Memory B cell (primary cell): ENCODE data around the gene CENPP.

Source experiments
- ATAC-seq: fragments of 150-1000 bp; cut with Tn5 transposase; 2 replicates; pipeline ENCODE4 v1.10.0; 2021; ENCODE audit warnings: low read depth, mild to moderate bottlenecking, moderate library complexity
- DNase-seq, 2 donors: peaks; one replicate each; pipeline ENCODE4 v3.0.0; 2022; ENCODE audit warnings: low spot score in 2 of 2
- H3K27ac Mint-ChIP-seq: one replicate; pipeline ENCODE4 v1.8.0; 2022; ENCODE audit warnings: mild to moderate bottlenecking, moderate library complexity, mixed read lengths
- H3K27me3 Mint-ChIP-seq: one replicate; pipeline ENCODE4 v1.8.0; 2022; ENCODE audit warnings: mixed read lengths
- H3K36me3 Mint-ChIP-seq: one replicate; pipeline ENCODE4 v1.8.0; 2022; ENCODE audit warnings: mild to moderate bottlenecking, mixed read lengths
- H3K4me1 Mint-ChIP-seq: one replicate; pipeline ENCODE4 v1.8.0; 2022; ENCODE audit warnings: mixed read lengths
- H3K4me3 Mint-ChIP-seq: one replicate; pipeline ENCODE4 v1.8.0; 2022; ENCODE audit warnings: mild to moderate bottlenecking, moderate library complexity, mixed read lengths
- H3K9me3 Mint-ChIP-seq: one replicate; pipeline ENCODE4 v1.8.0; 2022; ENCODE audit warnings: mixed read lengths

CENPP gene

DNA sequence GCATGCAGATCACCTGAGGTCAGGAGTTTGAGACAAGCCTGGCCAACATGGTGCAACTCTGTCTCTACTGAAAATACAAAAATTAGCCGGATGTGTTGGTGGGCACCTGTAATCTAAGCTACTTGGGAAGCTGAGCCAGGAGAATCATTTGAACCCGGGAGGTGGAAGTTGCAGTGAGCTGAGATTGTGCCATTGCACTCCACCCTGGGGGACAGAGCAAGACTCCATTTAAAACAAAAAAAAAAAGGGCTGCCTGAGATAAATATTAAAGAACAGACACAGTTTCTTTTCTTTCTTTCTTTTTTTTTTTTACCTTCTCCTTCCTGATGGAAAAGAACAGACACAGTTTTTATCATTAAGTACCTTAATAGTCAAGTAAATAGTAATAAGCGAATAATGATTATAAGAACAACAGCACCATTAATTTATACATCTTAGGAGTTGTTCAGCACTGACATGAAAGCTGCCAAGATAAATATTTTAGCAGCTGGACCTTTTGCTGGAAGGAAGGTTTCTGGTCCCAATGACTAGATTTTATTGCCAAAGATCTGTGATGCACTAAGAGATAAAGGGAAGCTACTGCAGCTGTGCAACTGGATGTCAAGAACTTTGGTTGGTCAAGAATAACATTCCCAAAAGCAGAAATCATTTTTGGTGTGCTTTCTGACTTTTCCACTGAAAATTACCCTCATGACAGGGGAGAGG, 7.0 kb downstream of the CENPP start:
- Mint-ChIP-seq H3K27me3 (no peaks in the 10 kb centered on the region), H3K36me3 (peaks cover 4% of the 10 kb centered on the region), H3K9me3 (no peaks in the 10 kb centered on the region), H3K4me3 (no peak overlapping the region), H3K27ac (no peak overlapping the region), H3K4me1 (no peaks in the 10 kb centered on the region)
- DNase-seq (no peak), ATAC-seq (no peak)

DNA sequence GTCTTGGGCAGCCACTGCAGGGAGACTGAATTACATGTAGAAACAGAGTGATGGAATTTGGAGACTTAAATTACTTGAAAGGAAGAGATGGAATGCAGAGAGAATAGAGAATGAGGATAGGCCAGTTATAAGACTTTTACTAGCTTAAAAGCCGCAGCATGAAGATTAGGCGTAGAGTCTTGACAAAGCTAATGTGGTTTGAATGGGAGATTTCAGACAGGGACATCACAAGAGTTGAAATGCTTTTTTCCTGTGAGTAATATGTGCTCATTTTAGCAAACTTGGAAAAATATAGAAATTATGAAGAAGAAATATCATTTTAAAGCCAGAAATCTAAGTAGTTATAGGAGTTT, 7.5 kb downstream of the CENPP start:
- Mint-ChIP-seq H3K9me3 (no peaks in the 10 kb centered on the region), H3K27me3 (no peaks in the 10 kb centered on the region), H3K27ac (no peak overlapping the region), H3K4me3 (no peak overlapping the region), H3K4me1 (no peaks in the 10 kb centered on the region), H3K36me3 (peaks cover 4% of the 10 kb centered on the region)
- ATAC-seq = no peak
- no peak for DNase-seq

DNA sequence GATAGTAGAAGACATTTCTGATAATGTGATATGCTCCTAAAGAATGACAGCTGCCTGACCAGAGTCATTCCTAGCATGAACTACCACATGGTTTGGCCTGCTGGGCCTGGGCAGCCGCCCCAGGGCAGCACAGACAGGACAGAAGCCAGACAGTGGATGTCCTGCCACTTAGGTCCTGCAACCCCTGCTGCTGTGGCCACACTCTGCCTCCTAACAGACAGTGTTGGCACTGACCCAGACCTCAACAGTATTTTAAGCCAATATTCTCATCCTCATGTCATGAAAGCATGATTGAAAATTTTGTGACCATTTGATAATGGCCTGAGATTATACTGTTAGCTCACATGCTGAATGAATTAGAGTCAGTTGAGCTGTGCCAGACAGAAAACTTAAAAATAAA, 15.8 kb downstream of the CENPP start:
- no peaks in the 10 kb centered on the region for H3K27me3 Mint-ChIP-seq
- H3K9me3 Mint-ChIP-seq = peaks cover 7% of the 10 kb centered on the region
- DNase-seq = no peak
- no peak overlapping the region for H3K4me3 Mint-ChIP-seq
- ATAC-seq = no peak
- peaks cover 9% of the 10 kb centered on the region for H3K36me3 Mint-ChIP-seq
- no peaks in the 10 kb centered on the region for H3K4me1 Mint-ChIP-seq
- no peak overlapping the region for H3K27ac Mint-ChIP-seq

DNA sequence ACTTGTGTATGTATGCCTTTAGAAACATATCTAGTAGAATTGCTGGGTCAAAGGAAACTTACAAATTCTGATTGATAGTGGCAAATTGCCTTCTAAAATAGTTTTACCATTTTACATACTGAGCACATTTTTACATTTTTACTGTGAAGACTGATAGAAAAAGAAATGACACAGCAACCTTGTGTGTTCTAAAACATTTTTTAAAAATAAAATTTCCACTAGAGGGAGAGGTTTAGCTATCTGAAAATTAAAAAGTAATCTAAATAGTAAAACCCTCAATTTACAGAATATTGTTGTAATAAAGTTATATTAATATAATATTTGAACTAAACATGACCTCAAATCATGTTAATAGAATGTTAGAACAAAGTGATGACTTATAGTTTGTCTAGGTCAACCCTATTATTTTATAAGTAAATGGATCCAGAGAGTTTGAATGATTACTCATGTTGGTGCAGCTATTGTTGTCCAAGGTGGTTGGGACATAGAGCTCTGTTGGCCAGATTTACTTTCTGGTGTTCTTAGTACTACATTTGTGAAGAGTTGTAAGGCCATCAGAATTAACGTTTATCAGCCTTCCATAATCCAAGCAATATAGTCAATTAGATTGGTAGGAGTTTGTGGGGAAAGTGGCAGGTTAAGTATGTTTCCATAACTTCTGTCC, 17.2 kb downstream of the CENPP start:
- no peak overlapping the region for H3K4me3 Mint-ChIP-seq
- ATAC-seq = no peak
- H3K9me3 Mint-ChIP-seq = peaks cover 7% of the 10 kb centered on the region
- no peak overlapping the region for H3K27ac Mint-ChIP-seq
- DNase-seq = no peak
- H3K27me3 Mint-ChIP-seq = no peaks in the 10 kb centered on the region
- H3K36me3 Mint-ChIP-seq = peaks cover 9% of the 10 kb centered on the region
- no peaks in the 10 kb centered on the region for H3K4me1 Mint-ChIP-seq

- Mint-ChIP-seq H3K27me3 (no peaks in the 10 kb centered on the region), H3K4me1 (no peaks in the 10 kb centered on the region), H3K4me3 (no peak overlapping the region), H3K9me3 (peaks cover 5% of the 10 kb centered on the region), H3K36me3 (peaks cover 8% of the 10 kb centered on the region), H3K27ac (no peak overlapping the region)
- DNase-seq (no peak), ATAC-seq (no peak)
Observed at GRCh38 chr9:92345582-92345981, 19.8 kb downstream of the CENPP start.

DNA sequence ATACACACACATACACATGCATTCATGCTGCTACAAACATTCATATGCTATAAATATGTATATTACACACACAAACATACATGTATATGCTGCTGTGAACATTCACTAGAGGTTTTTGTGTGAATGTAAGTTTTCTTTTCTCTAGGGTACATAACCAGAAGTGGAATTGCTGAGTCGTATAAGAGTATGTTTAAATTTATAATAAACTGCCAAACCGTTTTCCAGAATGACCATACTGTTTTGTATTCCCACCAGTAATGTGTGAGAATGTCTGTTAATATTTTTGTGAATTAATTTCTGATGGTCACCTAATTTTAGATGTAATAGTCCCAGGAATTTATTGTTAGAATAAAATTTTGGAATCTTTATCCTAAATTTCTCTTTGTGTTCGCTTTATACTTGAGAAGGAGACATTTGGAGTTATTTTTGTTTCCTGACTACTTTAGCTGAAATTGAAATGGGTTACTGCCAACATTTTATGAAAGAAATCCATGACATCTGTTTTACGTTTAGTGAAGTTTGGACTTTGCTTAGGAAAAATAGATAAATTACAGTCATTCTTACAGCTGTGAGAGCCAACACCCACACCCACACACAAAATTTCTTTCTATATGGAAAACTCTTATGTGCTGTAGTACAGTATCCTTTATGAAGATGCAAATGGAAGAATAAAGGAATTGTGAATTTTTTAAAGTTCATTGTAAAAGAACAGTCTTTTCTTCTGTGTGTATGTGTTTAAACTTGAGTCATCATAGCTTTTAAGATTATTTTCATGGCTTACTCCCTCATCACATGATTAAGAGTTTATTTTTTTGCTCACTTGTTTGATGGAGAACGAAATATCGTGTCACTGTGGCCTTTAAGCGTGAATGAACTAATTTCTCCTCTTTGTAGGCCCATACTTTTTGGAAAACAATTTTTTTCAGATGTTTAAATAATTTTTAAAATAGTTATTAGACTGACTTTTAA, 24.3 kb downstream of the CENPP start:
- ATAC-seq (no peak), DNase-seq (no peak)
- Mint-ChIP-seq H3K27me3 (no peaks in the 10 kb centered on the region), H3K9me3 (peaks cover 2% of the 10 kb centered on the region), H3K4me3 (no peak overlapping the region), H3K36me3 (peaks cover 13% of the 10 kb centered on the region), H3K27ac (no peak overlapping the region), H3K4me1 (peaks cover 2% of the 10 kb centered on the region)

- Mint-ChIP-seq H3K36me3 (peaks cover 13% of the 10 kb centered on the region), H3K4me1 (peaks cover 2% of the 10 kb centered on the region), H3K9me3 (peaks cover 2% of the 10 kb centered on the region), H3K27ac (no peak overlapping the region), H3K27me3 (no peaks in the 10 kb centered on the region), H3K4me3 (no peak overlapping the region)
- ATAC-seq (no peak), DNase-seq (no peak)
Observed at GRCh38 chr9:92350740-92351133, 25.0 kb downstream of the CENPP start.

GRCh38 chr9:92353051-92353450, 27.3 kb downstream of the CENPP start:
- Mint-ChIP-seq H3K27me3 (no peaks in the 10 kb centered on the region), H3K4me1 (peaks cover 2% of the 10 kb centered on the region), H3K9me3 (peaks cover 6% of the 10 kb centered on the region), H3K4me3 (no peak overlapping the region), H3K27ac (no peak overlapping the region), H3K36me3 (peaks cover 20% of the 10 kb centered on the region)
- ATAC-seq = no peak
- no peak for DNase-seq

GRCh38 chr9:92359394-92359995, 33.7 kb downstream of the CENPP start:
- ATAC-seq = no peak
- no peak for DNase-seq
- Mint-ChIP-seq H3K36me3 (peaks cover 18% of the 10 kb centered on the region), H3K9me3 (peaks cover 15% of the 10 kb centered on the region), H3K4me1 (no peaks in the 10 kb centered on the region), H3K27ac (no peak overlapping the region), H3K27me3 (no peaks in the 10 kb centered on the region), H3K4me3 (no peak overlapping the region)

- H3K9me3 Mint-ChIP-seq = peaks cover 15% of the 10 kb centered on the region
- DNase-seq (no peak), ATAC-seq (peak; percentile 35)
- H3K4me3 Mint-ChIP-seq = no peak overlapping the region
- no peaks in the 10 kb centered on the region for H3K27me3 Mint-ChIP-seq
- no peak overlapping the region for H3K27ac Mint-ChIP-seq
- H3K36me3 Mint-ChIP-seq = peaks cover 19% of the 10 kb centered on the region
- no peaks in the 10 kb centered on the region for H3K4me1 Mint-ChIP-seq
Observed at GRCh38 chr9:92360083-92360482, 34.3 kb downstream of the CENPP start.

GRCh38 chr9:92369075-92369474, 43.3 kb downstream of the CENPP start:
- DNase-seq (no peak), ATAC-seq (no peak)
- H3K27ac Mint-ChIP-seq = no peak overlapping the region
- H3K4me3 Mint-ChIP-seq = no peak overlapping the region
- H3K4me1 Mint-ChIP-seq = no peaks in the 10 kb centered on the region
- peaks cover 12% of the 10 kb centered on the region for H3K9me3 Mint-ChIP-seq
- peaks cover 17% of the 10 kb centered on the region for H3K36me3 Mint-ChIP-seq
- H3K27me3 Mint-ChIP-seq = no peaks in the 10 kb centered on the region

GRCh38 chr9:92373167-92373566, 47.4 kb downstream of the CENPP start:
- DNase-seq (no peak), ATAC-seq (no peak)
- H3K9me3 Mint-ChIP-seq = peaks cover 17% of the 10 kb centered on the region
- no peak overlapping the region for H3K4me3 Mint-ChIP-seq
- H3K27ac Mint-ChIP-seq = no peak overlapping the region
- no peaks in the 10 kb centered on the region for H3K27me3 Mint-ChIP-seq
- H3K36me3 Mint-ChIP-seq = peaks cover 20% of the 10 kb centered on the region
- H3K4me1 Mint-ChIP-seq = no peaks in the 10 kb centered on the region

DNA sequence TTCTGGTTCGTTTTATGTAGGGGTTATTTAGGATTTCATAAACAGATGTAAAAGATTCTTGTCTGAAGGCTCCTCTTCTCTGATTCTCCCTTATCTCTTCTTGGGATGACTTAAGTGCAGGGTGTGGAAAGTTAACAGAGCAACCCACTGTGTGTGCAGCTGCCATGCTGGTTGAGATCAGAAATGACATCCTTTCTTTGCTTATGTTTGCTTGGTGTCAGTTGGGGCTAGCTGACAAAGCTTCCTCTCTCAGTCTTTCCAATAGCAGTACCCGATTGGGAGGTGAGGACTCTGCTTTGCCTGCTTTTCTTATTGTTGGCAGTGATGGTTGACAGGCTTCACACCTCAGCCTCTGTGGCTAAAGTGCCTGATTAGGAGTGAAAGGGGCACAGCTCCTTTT, 52.1 kb downstream of the CENPP start:
- peaks cover 13% of the 10 kb centered on the region for H3K36me3 Mint-ChIP-seq
- no peak overlapping the region for H3K4me3 Mint-ChIP-seq
- no peaks in the 10 kb centered on the region for H3K27me3 Mint-ChIP-seq
- H3K4me1 Mint-ChIP-seq = no peaks in the 10 kb centered on the region
- no peak overlapping the region for H3K27ac Mint-ChIP-seq
- DNase-seq (no peak), ATAC-seq (no peak)
- peaks cover 10% of the 10 kb centered on the region for H3K9me3 Mint-ChIP-seq
